Left forelimb (tissue), 1 donor: Measurements from ENCODE around the gene PUSL1.

Experiments
- DNase-seq: peaks from one replicate; pipeline ENCODE4 v3.0.0-alpha.2; 2018; ENCODE audit warnings: low spot score

Gene PUSL1

GRCh38 chr1:1325288-1326074, 17.1 kb downstream of the PUSL1 start:
- DNase-seq, result no peak

GRCh38 chr1:1326075-1326605, 17.7 kb downstream of the PUSL1 start:
- no peak for DNase-seq

- DNase-seq, result no peak
Measured at GRCh38 chr1:1327291-1327690, 18.9 kb downstream of the PUSL1 start.

- DNase-seq, result no peak
Measured at GRCh38 chr1:1328254-1328653, 19.9 kb downstream of the PUSL1 start.

- no peak for DNase-seq
Measured at GRCh38 chr1:1329304-1330210, 21.2 kb downstream of the PUSL1 start.

GRCh38 chr1:1330366-1331067, 22.1 kb downstream of the PUSL1 start:
- no peak for DNase-seq

GRCh38 chr1:1331068-1331965, 22.9 kb downstream of the PUSL1 start, which contains the start of gene TAS1R3:
TAS1R3 (plus strand) TSS chr1:1331280; CDS start chr1:1331346, 66 bp downstream.
- DNase-seq, result no peak

GRCh38 chr1:1332031-1332755, 23.8 kb downstream of the PUSL1 start:
- DNase-seq, result no peak

GRCh38 chr1:1332774-1333480, 24.5 kb downstream of the PUSL1 start:
- no peak for DNase-seq

- DNase-seq, result no peak
Measured at GRCh38 chr1:1333551-1334241, 25.3 kb downstream of the PUSL1 start.

GRCh38 chr1:1334835-1335234, 26.4 kb downstream of the PUSL1 start:
- no peak for DNase-seq

- no peak for DNase-seq
Measured at GRCh38 chr1:1335283-1335682, 26.9 kb downstream of the PUSL1 start.

GRCh38 chr1:1335792-1336248, 27.4 kb downstream of the PUSL1 start:
- DNase-seq, result no peak

- no peak for DNase-seq
Measured at GRCh38 chr1:1336446-1336845, 28.0 kb downstream of the PUSL1 start.

GRCh38 chr1:1336931-1337792, 28.8 kb downstream of the PUSL1 start:
- DNase-seq, result no peak

- DNase-seq, result no peak
Measured at GRCh38 chr1:1337793-1338147, 29.4 kb downstream of the PUSL1 start.

- no peak for DNase-seq
Measured at GRCh38 chr1:1338278-1338677, 29.9 kb downstream of the PUSL1 start.

GRCh38 chr1:1340185-1340584, 31.8 kb downstream of the PUSL1 start:
- DNase-seq, result no peak
